Gastroesophageal sphincter (tissue), 4 donors: ENCODE results near the gene PNMA8B. TPM values are rescaled to one million over a fixed set of nuclear protein-coding genes. Genes with fewer than 3 reads are reported as not detected.

Experiments used
- ATAC-seq: fragments of 150-250 bp; one replicate; pipeline ENCODE4 v1.9.1; 2016; ENCODE audit warnings: mild to moderate bottlenecking, moderate library complexity
- H3K27ac ChIP-seq, 4 donors: fragments of 200-600 bp; sonication (generic) in 3 of 4; 1 replicate in 3 of 4; 2 replicates in 1 of 4; pipeline ENCODE4 v1.5.1; 2016 to 2019
- H3K27me3 ChIP-seq: fragments of 200-600 bp; sonication (generic); one replicate; pipeline ENCODE4 v1.5.1; 2019
- H3K36me3 ChIP-seq, 2 donors: fragments of 200-600 bp; sonication (generic); one replicate each; pipeline ENCODE4 v1.5.1; 2019; ENCODE audit warnings: control low read depth in 1 of 2
- H3K4me1 ChIP-seq, 3 donors: fragments of 200-600 bp; sonication (generic); 1 replicate in 2 of 3; 2 replicates in 1 of 3; pipeline ENCODE4 v1.5.1; 2016 to 2019; ENCODE audit warnings: control low read depth in 2 of 3
- H3K4me3 ChIP-seq, 2 donors: fragments of 200-600 bp; sonication (generic); one replicate each; pipeline ENCODE4 v1.5.1; 2019; ENCODE audit warnings: mild to moderate bottlenecking in 1 of 2, moderate library complexity in 1 of 2
- H3K9me3 ChIP-seq, 3 donors: fragments of 200-600 bp; sonication (generic); one replicate each; pipeline ENCODE4 v1.5.1; 2017 to 2019; ENCODE audit warnings: control low read depth in 2 of 3
- CTCF ChIP-seq, 4 experiments: fragments of 200-600 bp in 2 of 4; fragments of 450-650 bp in 2 of 4; sonication (generic) in 1 of 4; IDR thresholded peaks; one replicate each; pipeline ENCODE4 v1.5.1; 2017 to 2019; ENCODE audit warnings: antibody characterized with exemption in 4 of 4, mild to moderate bottlenecking in 2 of 4, moderate library complexity in 2 of 4
- EP300 ChIP-seq: sonication (generic); formaldehyde crosslinking; IDR thresholded peaks from one replicate; pipeline ENCODE4 v1.6.1; 2017; ENCODE audit warnings: antibody characterized with exemption, mild to moderate bottlenecking
- POLR2A ChIP-seq, 2 donors: fragments of 450-650 bp; IDR thresholded peaks; one replicate each; pipeline ENCODE4 v1.6.1; 2017; ENCODE audit warnings: antibody characterized with exemption in 2 of 2, mild to moderate bottlenecking in 2 of 2, moderate library complexity in 1 of 2
- POLR2AphosphoS5 ChIP-seq: sonication (generic); formaldehyde crosslinking; IDR thresholded peaks from one replicate; pipeline ENCODE4 v1.6.1; 2017; ENCODE audit warnings: antibody characterized with exemption
- WGBS, 2 donors: methylation state at CpG; one replicate each; pipeline ENCODE4 v1.1.5; 2018; ENCODE audit warnings: low coverage in 1 of 2; 5-methylcytosine and 5-hydroxymethylcytosine counted together
- total RNA-seq, 4 donors: library from RNA; depleted of rRNA; stranded (reverse); fragments of >200 nt; gene quantifications; one replicate each; pipeline ENCODE4 v1.1.0, GENCODE V29; 2016

The PNMA8B gene
- total RNA-seq, 4 donors from 2014 or later = 1.2 to 3.4 (median 1.6) TPM

- Histone ChIP-seq H3K27me3 (peaks cover 7% of the 10 kb centered on the region), H3K4me3 (no peak overlapping the region), H3K4me1 (no peaks in the 10 kb centered on the region), H3K27ac (no peak overlapping the region), H3K9me3 (no peaks in the 10 kb centered on the region), H3K36me3 (no peaks in the 10 kb centered on the region)
- ATAC-seq = no peak
- no peak for TF ChIP-seq CTCF (IDR thresholded peaks at IDR 0.05)
- TF ChIP-seq POLR2A (IDR thresholded peaks at IDR 0.05) = no peak
- no peak for TF ChIP-seq POLR2AphosphoS5
- TF ChIP-seq EP300 = no peak
- WGBS, 2 donors = 64 to 78% methylated on average over 3 to 5 of the region's 6 CpGs
These were observed 42.0 kb downstream of the PNMA8B start for GRCh38 chr19:46453661-46454060.

GRCh38 chr19:46452186-46452585, 43.5 kb downstream of the PNMA8B start:
- no peak for TF ChIP-seq CTCF (IDR thresholded peaks at IDR 0.05)
- TF ChIP-seq POLR2AphosphoS5 = no peak
- TF ChIP-seq POLR2A (IDR thresholded peaks at IDR 0.05) = no peak
- no peak for TF ChIP-seq EP300
- Histone ChIP-seq H3K36me3 (no peaks in the 10 kb centered on the region), H3K27ac (no peak overlapping the region), H3K4me3 (no peak overlapping the region), H3K9me3 (no peaks in the 10 kb centered on the region), H3K4me1 (no peaks in the 10 kb centered on the region), H3K27me3 (no peaks in the 10 kb centered on the region)
- 16 to 50% methylated on average over 4 of the region's 4 CpGs for WGBS, 2 donors
- ATAC-seq = no peak

GRCh38 chr19:46451352-46451751, 44.3 kb downstream of the PNMA8B start:
- H3K27ac ChIP-seq = no peak overlapping the region

GRCh38 chr19:46450737-46451136, 44.9 kb downstream of the PNMA8B start:
- Histone ChIP-seq H3K4me3 (no peak overlapping the region), H3K27ac (no peak overlapping the region), H3K36me3 (no peaks in the 10 kb centered on the region), H3K4me1 (no peaks in the 10 kb centered on the region), H3K9me3 (no peaks in the 10 kb centered on the region), H3K27me3 (no peaks in the 10 kb centered on the region)
- TF ChIP-seq CTCF (IDR thresholded peaks at IDR 0.05) (no peak), EP300 (no peak), POLR2A (IDR thresholded peaks at IDR 0.05) (no peak), POLR2AphosphoS5 (no peak)
- 44 to 76% methylated on average over 5 of the region's 5 CpGs for WGBS, 2 donors
- ATAC-seq = no peak

More at GRCh38 chr19:46451352-46451751, 44.3 kb downstream of the PNMA8B start:
- Histone ChIP-seq H3K9me3 (no peaks in the 10 kb centered on the region), H3K27me3 (no peaks in the 10 kb centered on the region), H3K4me1 (no peaks in the 10 kb centered on the region), H3K36me3 (no peaks in the 10 kb centered on the region), H3K4me3 (no peak overlapping the region)
- 59 to 90% methylated on average over 3 to 5 of the region's 6 CpGs for WGBS, 2 donors
- no peak for TF ChIP-seq POLR2A (IDR thresholded peaks at IDR 0.05)
- TF ChIP-seq EP300 = no peak
- TF ChIP-seq POLR2AphosphoS5 = no peak
- no peak for TF ChIP-seq CTCF (IDR thresholded peaks at IDR 0.05)
- no peak for ATAC-seq

GRCh38 chr19:46449228-46449627, 46.4 kb downstream of the PNMA8B start:
- Histone ChIP-seq H3K36me3 (no peaks in the 10 kb centered on the region), H3K27ac (no peak overlapping the region), H3K9me3 (no peaks in the 10 kb centered on the region), H3K4me1 (no peaks in the 10 kb centered on the region), H3K4me3 (no peak overlapping the region), H3K27me3 (no peaks in the 10 kb centered on the region)
- no peak for ATAC-seq
- TF ChIP-seq EP300 (no peak), POLR2AphosphoS5 (no peak), POLR2A (IDR thresholded peaks at IDR 0.05) (no peak), CTCF (IDR thresholded peaks at IDR 0.05) (no peak)
- WGBS, 2 donors = 42 to 50% methylated on average over 4 of the region's 7 CpGs
